HG03280 (cell line): Measurements from ENCODE around the gene ITGA2B.
A peak's percentile ranks its signal among the peaks of the same experiment; 100 is the strongest.
"Not testable (repeated sequence)": the region's sequence is repeated elsewhere in the genome, so short reads cannot be mapped to it uniquely, and the experiment has no call there.

Source experiments
- ATAC-seq: cut with Tn5 transposase; IDR thresholded peaks from one replicate; pipeline ENCODE4 v1.9.1; 2021; ENCODE audit warnings: mild to moderate bottlenecking, moderate library complexity; ENCODE audit not compliant: unreplicated experiment

The ITGA2B gene

GRCh38 chr17:44333371-44333770 lies 56.1 kb downstream of the ITGA2B start:
- no peak for ATAC-seq

DNA sequence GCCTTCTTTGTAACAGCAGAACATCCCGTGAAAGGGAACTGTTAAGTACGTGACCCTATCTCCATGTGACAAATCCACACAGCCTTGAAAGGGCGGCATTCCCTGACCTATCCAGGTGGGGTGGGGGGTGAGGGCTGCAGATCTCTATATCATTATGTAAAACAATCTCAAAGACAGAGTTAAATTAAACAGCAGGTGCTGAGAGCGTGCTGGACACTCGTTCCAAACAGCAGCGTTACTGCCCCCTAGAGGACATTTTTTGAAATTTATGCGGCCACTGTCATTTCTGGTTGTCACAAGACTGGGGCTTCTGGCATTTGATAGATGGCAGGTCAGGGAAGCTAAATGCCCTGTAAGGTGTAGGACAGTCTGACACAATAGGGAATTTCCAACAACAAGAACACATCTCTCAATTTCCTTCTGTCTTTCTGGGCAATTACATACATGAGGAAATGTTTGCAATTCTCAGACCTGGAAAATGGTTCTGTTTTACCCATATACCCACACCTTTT lies 58.1 kb downstream of the ITGA2B start:
- ATAC-seq, result no peak

GRCh38 chr17:44330263-44330662 lies 59.2 kb downstream of the ITGA2B start:
- not testable (repeated sequence) for ATAC-seq

GRCh38 chr17:44329516-44329915 lies 59.9 kb downstream of the ITGA2B start:
- ATAC-seq, result not testable (repeated sequence)

DNA sequence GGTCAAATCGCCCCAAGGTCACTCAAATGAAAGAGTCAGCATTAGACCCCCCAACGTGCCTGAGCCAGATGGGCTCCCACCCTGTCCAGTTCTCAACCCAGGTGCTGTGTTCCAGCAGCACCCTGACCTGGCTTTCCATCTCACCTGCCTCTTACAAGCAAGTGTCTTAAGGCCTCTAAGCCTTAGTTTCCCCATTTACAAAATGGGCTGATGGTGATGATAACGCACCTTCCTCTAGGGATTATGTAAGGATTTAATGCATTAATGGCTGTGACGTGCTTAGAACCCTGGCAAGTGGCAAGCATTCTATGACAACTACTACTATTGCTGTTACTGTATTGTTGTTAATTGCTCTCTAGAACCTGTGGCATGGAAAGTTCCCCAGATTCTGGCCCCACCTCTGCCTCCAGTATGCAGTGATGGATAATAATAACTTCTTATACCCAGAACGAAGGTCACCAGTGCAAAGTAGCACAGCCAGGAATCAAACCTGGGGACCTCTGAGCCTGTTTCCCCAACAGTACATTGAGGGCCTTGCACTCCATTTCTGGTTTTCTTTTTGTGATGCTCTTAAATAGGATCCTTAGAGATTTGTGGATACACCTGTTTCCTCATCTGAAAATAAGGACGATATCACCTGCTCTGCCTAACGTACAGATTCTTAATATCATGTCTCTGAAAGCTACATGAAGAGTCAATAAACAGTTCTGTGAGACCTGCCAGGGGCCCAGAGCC lies 61.6 kb downstream of the ITGA2B start:
- no peak for ATAC-seq

- peak; percentile 48 for ATAC-seq
Observed at GRCh38 chr17:44326861-44327444, 62.5 kb downstream of the ITGA2B start.

- peak; percentile 74 for ATAC-seq
Observed at GRCh38 chr17:44324571-44325275, 64.7 kb downstream of the ITGA2B start, which contains the start of gene SLC25A39. Gene SLC25A39, minus strand, starts transcription at chr17:44324823. Its CDS starts 1,261 bp downstream, at chr17:44323562.

- peak; percentile 3 for ATAC-seq
Observed at GRCh38 chr17:44324092-44324570, 65.3 kb downstream of the ITGA2B start.

- no peak for ATAC-seq
Observed at GRCh38 chr17:44323359-44324091, 65.9 kb downstream of the ITGA2B start.

GRCh38 chr17:44322236-44322895 lies 67.1 kb downstream of the ITGA2B start:
- no peak for ATAC-seq
